Activated CD8-positive, alpha-beta memory T cell treated with anti-CD3 and anti-CD28 coated beads, Interleukin-2, amount 50 U/mL, for 1 hour (primary cell): Measurements from ENCODE around the gene FAM181B.
"Not testable (repeated sequence)": the region's sequence is repeated elsewhere in the genome, so short reads cannot be mapped to it uniquely, and the experiment has no call there.

ENCODE experiments used
- DNase-seq: peaks from one replicate; pipeline ENCODE4 v3.0.0-alpha.2; 2020; ENCODE audit errors: extremely low read depth

The FAM181B gene

DNA sequence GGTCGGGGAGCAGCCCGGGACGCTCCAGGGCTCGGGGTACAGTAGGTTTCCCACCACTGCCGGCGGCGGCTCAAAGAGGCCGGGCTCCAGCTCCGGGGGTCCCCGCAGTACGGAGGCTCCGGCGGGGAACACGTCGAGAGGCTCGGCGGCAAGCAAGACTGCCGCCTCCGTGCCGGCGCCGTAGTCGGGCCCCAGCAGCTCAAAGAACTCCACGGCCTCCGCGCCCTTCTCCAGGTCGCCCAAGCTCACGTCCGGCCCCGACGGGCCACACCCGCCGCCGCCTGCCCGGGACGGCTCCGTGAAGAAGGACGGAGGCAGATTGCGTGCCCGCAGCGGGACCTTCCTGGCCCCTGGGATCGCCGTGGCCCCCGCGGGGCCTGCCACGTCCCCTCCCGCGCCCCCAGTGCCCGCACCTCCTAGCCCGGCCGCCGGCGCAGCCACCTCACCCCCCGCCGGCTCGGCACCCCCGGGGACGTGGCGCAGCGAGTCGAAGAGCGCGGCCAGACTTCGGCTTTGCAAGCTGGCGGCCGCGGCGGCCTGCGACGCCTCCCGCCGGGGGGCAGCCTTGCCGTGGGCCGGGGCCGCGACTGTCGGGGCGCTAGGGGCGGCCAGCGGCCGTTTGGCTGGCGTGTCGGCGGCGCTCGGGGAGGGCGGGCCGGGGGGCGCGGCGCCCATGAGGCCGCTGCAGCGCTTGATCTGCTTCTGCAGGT is 775 bp downstream of the FAM181B start:
- no peak for DNase-seq

DNA sequence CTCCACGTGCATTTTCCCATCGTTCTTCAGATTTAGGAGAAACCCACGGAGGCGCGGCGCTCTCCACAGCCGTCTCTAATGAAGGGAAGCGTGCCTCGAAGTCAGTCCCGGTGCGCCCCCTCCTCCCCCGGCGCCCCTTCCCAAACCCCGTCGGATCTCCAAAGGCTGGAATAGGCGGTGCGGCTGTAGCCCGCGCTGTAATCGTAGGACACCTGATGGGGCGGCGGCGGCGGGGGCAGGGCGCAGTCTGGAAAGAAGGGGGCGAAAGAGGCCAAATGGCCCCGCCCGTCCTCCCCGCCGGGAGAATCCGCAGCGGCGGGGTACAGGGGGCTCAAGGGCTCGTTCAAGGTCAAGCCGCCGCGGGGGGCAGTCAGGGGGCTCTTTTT is 1.3 kb downstream of the FAM181B start:
- no peak for DNase-seq

- DNase-seq, result no peak
Measured at GRCh38 chr11:82731691-82732277, 1.9 kb downstream of the FAM181B start.

GRCh38 chr11:82730754-82731153 is 2.9 kb downstream of the FAM181B start:
- DNase-seq, result no peak

DNA sequence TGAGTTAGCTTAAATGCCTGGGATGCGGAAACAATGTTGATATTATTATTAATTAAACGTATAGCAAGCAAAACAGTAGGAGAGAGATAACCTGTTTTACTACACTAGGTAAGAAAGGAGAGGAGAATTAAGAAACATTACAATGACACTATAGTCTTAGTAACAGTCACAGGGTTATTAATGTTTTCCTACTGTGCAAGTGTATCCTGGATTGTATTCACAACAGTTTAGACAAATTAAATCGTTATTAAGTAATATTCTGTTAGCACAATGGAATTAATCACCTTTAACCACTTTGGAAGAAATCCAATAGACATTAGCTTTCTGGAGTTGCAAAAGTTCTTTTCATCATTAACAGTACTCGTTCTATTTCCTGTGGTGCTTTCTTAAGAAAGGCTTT is 3.4 kb downstream of the FAM181B start:
- no peak for DNase-seq

GRCh38 chr11:82724026-82724425 is 9.6 kb downstream of the FAM181B start:
- no peak for DNase-seq

DNA sequence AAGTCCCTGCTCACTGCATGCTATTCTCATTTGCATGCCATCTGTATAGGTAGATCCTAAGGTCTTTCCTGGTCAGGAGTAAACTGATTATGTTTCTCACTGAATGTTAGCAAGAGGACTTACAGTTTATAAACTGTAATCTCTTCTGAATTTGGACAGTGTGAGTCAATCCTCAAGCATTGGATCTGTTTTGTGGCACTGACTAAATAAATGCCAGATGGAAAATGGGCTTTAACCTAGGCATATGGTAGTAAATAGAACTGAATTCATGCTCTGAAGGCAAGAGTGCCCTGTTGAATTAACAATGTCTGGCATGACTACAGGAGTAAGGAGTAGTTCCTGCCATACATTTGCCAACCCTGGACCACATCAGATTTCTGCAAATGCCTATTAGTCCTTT is 11.4 kb downstream of the FAM181B start:
- DNase-seq, result no peak

DNA sequence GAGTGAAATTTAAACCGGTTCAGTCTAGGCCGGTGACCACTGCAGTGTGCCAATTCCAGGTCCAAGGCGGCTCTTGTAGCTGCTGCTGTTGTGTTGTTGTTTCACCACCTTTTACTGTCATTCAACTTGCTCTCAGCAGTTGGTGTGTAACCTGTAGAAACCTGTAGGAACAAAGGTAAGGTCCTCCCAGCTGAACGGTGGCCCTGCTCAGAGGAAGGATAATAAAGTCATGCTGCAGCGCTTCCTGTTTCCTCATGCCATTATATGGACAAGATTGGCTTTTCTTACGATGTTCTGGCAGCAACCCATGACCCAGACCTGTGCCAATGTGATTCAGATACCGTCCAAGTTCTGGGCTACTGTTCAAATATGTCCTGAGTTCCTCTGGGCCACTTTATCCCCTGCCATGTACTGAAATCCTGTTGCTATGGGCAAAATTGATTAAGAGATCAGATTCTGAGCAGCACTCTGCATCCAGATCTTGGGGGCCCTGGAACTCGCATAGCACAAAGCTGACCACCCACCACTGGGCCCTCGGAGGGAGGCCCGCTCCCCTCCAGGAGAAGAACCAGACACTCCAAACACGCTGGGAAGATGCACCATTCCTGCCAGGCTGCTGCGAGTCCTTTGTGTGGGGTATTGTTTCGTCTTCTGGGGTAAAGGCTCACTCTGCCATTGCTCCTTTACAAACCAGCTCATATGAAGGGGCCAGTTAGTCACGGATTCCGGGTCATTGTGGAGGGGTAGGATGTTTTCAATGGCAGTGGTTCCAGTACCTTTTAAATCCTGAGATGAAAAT is 13.2 kb downstream of the FAM181B start:
- no peak for DNase-seq

DNA sequence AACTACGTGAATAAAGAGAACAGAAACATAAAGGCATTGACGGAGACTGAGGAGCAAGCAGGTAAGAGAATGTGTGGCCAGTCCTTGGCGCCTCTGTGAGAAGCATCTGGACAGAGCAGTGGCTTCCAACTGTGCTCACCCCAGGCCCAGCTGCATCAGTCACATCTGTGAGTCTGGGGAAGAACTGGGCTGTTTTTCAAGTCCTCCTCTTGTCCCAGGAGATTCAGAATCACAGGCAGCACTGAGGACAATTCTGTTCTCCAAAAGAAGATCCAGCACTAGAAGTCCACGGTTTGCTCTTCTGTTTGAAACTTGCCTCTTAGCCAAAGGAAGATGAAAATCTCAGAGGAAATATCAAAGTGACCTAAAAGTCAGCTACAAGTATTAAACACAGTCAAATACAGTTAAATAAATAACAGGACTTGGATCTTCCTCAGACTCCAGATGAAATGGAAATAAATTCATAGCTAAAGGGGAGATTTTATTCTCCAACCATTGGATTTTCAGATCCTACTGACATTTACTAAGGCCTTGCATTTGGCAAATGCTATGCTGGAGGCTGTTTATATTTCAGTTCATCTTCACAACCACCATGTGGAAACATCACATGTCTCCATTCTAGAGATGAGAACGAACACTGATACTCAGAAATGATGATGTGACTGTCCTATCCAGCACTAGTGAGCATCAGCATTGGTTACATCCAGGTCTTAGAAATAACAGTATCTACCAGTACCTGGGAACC is 14.1 kb downstream of the FAM181B start:
- no peak for DNase-seq

GRCh38 chr11:82718821-82719220 is 14.8 kb downstream of the FAM181B start:
- DNase-seq, result no peak

GRCh38 chr11:82718307-82718706 is 15.4 kb downstream of the FAM181B start:
- DNase-seq, result no peak

DNA sequence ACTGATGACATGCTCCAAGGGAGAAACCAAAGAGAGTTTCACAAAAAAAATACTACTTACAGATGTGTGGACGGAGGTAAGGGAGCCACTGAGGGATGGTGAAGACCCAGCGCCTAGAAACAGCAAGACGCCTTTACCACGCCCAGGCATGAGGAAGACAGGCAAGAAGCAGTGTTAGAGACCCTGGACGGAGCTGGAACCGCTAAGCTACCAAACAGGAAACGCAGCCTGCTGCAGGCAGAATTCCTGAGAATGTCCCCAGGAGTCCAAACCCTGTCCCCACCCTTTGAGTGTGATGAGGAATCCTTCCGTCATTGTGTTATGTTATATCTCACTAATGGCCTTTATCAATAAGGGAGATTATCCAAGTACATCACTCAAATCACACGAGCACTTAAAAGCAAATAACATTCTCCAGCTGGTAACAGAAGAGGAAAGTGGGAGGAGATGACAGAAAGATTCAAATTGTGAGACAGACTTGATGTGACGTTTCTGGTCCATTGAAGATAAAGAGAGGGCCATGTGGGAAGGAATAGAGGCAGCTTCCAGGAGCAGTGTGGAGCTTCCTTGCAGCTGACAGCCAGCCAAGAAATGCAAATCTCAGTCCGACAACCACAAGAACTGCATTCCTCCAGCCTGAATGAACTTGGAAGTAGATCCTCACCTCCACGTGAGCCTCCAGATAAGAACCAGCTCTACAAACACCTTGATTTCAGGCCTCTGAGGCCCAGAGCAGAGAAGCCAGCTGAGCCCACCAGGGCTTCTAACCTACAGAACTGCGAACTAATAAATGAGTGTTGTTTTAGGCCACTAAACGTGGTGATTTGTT is 19.1 kb downstream of the FAM181B start:
- no peak for DNase-seq

DNA sequence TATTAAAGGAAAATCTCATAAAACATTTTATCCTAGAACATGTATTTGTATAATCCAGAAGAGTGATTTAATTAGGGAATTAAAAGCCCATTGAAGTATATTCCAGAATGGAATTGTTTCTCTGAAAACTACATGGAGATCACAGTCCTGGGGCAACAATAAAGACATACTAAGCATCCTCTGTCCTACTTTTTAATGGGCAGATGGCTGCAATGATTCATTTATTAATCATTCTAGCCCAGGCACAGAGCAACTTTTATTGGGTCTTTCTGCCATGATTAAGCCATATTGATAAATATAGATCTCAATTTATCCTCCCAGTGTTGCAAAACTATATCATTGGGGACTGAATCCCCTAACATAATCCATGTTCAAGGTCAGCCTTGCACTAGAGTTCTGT is 22.0 kb downstream of the FAM181B start:
- no peak for DNase-seq

DNA sequence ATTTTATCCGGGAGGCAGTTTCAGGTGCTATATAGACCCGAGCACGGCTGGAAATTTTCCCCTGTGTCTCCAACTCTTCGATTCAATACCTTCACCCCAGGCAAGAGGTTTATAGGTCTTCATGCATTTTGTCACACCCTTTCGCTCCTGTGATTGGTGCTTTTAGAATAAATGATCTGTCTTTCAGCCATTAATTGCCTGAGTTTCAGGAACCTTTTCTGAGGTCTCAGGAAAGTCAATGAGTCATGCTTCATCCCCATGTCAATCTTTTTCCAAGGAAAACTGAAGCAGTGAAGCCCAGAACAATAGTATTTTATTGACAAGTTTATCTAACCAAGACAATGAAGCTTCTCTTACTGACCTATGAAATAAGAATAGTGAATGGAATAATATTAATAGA is 29.9 kb downstream of the FAM181B start:
- DNase-seq, result no peak

DNA sequence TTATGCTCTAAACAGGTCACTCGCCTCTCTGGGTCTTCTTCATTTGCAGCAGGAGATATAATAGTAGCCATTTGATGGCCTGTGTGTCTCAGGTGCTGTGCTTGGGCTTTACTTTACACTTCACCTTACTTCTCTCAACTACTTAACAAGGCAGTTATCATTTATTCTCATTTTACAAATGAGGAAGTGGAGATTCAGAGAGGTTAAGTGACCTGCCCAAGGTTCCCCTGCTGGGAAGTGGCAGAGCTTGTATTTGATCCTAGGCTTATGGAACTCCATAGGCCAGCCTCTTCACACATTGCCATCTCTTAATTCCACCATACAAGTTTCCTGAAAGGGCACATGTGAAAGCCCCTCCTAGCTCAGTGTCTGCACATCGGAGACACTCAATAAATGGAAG is 30.4 kb downstream of the FAM181B start:
- no peak for DNase-seq

- DNase-seq, result no peak
Measured at GRCh38 chr11:82701847-82702520, 31.7 kb downstream of the FAM181B start.

DNA sequence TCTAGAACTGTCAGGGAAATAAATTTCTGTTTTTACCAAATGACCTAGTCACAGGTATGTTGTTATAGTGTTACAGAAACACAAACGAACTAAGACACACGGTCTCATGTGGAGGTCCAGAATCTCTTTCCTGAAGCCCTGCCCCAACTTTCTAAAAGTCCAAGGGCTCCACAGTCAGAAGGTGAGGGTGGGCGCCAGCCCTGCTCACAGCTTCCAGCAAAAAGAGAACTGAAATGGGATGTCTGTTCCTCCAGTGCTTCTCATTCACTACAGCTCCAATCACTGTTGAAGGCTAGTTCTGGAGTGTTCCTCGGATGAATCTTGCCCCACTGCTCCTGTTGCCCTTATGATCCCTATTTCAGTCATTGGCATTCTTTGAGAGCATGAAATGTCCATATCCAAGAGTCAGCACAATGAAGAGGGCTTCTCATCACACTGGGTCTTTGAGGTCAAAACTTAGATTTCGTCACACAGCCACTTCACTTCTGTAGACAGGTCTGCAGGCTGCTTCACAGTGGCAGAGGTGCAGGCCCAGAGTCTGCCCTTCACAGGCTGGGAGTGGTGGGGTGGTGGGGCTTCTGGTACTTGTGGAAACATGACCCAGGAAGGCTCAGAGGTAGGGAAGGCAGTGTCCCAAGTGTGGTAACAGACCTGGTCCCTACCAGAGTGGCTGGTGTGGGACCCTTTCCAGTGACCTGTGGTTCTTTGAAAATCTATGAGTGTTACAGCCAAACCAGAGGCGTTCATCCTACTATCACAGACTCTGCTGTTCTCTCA is 34.9 kb downstream of the FAM181B start:
- DNase-seq, result no peak

- no peak for DNase-seq
Measured at GRCh38 chr11:82692981-82693380, 40.7 kb downstream of the FAM181B start.

- DNase-seq, result not testable (repeated sequence)
Measured at GRCh38 chr11:82689347-82689746, 44.3 kb downstream of the FAM181B start.

- DNase-seq, result no peak
Measured at GRCh38 chr11:82686211-82686610, 47.5 kb downstream of the FAM181B start.
